Measurements from ENCODE around the gene TXNDC12. TPM values are rescaled to one million over a fixed set of nuclear protein-coding genes. Genes with fewer than 3 reads are reported as not detected.
A peak's percentile ranks its signal among the peaks of the same experiment; 100 is the strongest.
"Not testable (repeated sequence)": the region's sequence is repeated elsewhere in the genome, so short reads cannot be mapped to it uniquely, and the experiment has no call there.

TXNDC12 gene
- total RNA-seq, 4 donors from 2014 or later: 5.9 to 67.1 (median 39.1) TPM

DNA sequence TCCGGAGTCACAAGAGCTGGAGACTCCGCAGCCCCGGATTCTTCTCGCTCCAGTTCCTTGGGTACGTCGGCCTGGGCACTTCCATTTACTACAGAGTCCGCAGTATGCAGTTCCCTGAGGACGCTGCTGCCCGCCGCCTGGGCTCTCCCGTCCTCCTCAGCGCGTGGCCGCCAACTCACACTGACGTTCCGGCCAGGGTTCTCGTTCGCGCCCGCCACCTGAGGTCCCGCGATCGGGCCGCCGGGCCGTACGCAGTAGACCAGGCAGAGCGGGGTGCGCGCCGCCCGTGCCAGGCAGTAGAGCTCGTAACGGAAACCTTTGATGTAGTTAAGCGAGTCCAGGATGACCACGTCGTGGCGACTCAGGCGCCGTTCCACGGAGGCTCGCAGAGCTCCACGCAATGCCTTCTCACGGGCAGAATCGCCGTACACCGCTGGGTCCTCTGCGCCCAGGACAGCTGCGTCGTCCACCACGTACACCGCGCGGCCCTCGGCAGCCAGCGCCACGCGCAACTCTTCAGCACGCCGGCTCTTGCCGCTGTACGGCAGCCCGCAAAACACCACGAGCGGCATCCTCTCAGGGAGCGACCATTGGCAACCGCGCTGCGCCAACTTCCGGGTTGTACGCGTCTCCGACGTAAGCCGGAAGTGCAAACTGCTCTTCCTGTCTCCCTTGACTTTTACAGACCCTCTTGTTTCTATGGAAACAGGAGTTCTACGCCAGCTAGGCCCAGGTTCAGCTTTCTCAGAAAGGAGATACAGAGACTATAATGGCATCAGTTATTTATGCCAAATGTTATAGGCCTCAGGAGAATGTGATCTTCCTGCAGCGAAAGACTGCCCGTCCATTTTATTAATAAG lies 21.6 kb downstream of the TXNDC12 start, which contains the start of gene KTI12:
Gene KTI12, minus strand, starts transcription at position 621 of the 860 bp plus-strand sequence. Its CDS starts 49 bp downstream, at position 572.
- Histone ChIP-seq H3K27me3 (no peaks in the 10 kb centered on the region), H3K36me3 (no peaks in the 10 kb centered on the region), H3K9me3 (no peaks in the 10 kb centered on the region), H3K4me1 (peaks cover 0 to 7% of the 10 kb centered on the region in 2 donors), H3K27ac (peak within 1 kb of the TSS; percentile 75 to 82), H3K4me3 (peak within 1 kb of the TSS; percentile 72 to 81)
- TF ChIP-seq POLR2A (IDR thresholded peaks at IDR 0.05): peak in 1 of 2 donors; percentile 54
- TF ChIP-seq, protein P1, sequence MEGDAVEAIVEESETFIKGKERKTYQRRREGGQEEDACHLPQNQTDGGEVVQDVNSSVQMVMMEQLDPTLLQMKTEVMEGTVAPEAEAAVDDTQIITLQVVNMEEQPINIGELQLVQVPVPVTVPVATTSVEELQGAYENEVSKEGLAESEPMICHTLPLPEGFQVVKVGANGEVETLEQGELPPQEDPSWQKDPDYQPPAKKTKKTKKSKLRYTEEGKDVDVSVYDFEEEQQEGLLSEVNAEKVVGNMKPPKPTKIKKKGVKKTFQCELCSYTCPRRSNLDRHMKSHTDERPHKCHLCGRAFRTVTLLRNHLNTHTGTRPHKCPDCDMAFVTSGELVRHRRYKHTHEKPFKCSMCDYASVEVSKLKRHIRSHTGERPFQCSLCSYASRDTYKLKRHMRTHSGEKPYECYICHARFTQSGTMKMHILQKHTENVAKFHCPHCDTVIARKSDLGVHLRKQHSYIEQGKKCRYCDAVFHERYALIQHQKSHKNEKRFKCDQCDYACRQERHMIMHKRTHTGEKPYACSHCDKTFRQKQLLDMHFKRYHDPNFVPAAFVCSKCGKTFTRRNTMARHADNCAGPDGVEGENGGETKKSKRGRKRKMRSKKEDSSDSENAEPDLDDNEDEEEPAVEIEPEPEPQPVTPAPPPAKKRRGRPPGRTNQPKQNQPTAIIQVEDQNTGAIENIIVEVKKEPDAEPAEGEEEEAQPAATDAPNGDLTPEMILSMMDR (IDR thresholded peaks at IDR 0.05): no peak
- intact Hi-C loops (cut with DNase I; ENCODE audit: low total_unique reads): no loop called here
- peak; percentile 84 for DNase-seq

DNA sequence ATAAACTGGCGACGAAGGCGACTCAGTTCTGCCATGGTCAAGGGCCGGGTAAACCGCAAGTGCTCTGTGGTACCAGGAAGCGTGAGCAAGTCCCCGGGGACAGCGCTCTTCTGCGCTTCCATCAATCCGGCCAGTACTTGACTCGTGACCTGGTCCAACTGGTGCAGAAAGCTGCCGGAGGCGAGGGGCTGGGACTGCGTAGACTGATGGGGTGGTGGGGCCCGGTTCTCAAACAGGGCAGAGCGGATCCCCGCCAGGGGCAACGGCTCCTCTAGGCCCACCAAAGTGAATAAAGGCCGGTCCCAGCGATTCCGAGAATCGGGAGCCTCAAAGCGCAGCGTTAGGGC lies 22.2 kb downstream of the TXNDC12 start:
- DNase-seq: peak; percentile 19 to 25
- H3K4me1 ChIP-seq: peaks cover 0 to 7% of the 10 kb centered on the region in 2 donors
- H3K27me3 ChIP-seq: no peaks in the 10 kb centered on the region
- TF ChIP-seq, protein P1 (IDR thresholded peaks at IDR 0.05): no peak
- no peak for TF ChIP-seq POLR2A (IDR thresholded peaks at IDR 0.05)
- intact Hi-C loops (cut with DNase I; ENCODE audit: low total_unique reads): no loop called here
- peak overlapping the region; percentile 72 to 81 for H3K4me3 ChIP-seq
- no peaks in the 10 kb centered on the region for H3K36me3 ChIP-seq
- H3K9me3 ChIP-seq: no peaks in the 10 kb centered on the region
- H3K27ac ChIP-seq: peak overlapping the region; percentile 75 to 82

DNA sequence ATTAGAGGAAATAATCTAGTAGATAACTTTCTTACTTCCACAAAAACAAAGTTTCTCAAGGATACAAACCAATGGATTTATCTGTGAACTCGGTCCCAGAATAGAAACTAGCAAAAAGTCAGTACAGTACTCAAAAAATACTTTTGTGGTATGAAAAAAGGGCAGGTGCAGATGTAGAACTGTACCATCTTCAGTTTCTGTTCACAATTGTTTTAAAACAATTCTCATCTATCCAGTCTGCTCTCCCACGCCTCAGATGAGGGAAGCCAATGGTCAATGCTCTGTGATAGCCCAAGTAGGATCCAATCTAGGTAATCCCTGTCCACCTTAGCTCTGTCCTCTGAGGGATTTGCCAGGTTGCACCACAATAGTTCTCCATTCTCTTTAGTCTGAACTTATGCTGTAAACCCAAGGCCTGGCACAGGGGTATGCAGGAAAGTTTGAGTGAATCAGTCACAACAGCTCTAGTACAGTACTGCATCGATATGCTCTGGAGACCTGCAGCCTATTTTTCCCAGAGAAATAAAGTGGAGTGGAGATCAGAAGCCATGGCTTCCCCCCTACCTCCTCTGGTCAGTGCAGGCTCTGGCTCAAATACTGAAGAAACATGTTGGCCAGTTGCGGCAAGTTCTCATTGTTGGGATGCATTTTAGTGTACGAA lies 22.7 kb downstream of the TXNDC12 start:
- no peaks in the 10 kb centered on the region for H3K36me3 ChIP-seq
- H3K27me3 ChIP-seq: no peaks in the 10 kb centered on the region
- TF ChIP-seq, protein P1 (IDR thresholded peaks at IDR 0.05): no peak
- TF ChIP-seq POLR2A (IDR thresholded peaks at IDR 0.05): no peak
- intact Hi-C loops (cut with DNase I; ENCODE audit: low total_unique reads): no loop called here
- no peak for DNase-seq
- peaks cover 0 to 7% of the 10 kb centered on the region in 2 donors for H3K4me1 ChIP-seq
- H3K27ac ChIP-seq: no peak overlapping the region
- H3K4me3 ChIP-seq: peak overlapping the region; percentile 72 to 81
- no peaks in the 10 kb centered on the region for H3K9me3 ChIP-seq

DNA sequence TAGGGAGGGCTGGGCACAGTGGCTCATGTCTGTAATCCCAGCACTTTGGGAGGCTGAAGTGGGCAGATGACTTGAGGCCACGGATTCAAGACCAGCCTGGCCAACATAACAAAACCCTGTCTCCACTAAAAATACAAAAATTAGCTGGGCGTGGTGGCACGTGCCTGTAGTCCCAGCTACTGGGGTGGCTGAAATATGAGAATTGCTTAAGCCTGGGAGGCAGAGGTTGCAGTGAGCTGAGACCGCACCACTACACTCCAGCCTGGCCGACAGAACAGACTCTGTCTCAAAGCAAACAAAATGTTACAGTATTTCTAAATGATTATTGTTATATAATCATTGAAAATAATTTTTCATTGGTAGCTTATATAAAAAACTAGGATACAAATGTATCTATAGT lies 26.2 kb downstream of the TXNDC12 start:
- H3K27ac ChIP-seq; intact Hi-C loops (cut with DNase I; ENCODE audit: low total_unique reads); H3K4me3 ChIP-seq; H3K9me3 ChIP-seq; H3K4me1 ChIP-seq; DNase-seq; H3K27me3 ChIP-seq; H3K36me3 ChIP-seq: not testable (repeated sequence)

DNA sequence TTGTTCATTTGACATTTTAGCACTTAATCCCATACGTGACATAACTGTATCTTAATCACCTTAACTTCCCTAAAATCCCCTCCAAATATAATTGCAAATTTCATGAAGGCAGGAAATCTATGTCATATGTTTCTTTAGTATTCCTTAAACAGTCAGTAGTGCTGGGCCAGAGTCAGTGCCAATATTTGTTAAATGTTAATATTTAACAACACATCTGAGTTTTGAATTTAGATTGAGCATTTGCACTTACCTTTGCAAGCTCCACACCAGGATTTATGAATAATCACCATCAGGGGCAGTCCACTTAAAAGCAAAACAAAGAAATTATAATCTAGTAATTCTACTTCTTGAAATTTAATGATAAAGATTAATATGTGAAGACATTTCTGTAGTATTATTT lies 26.7 kb downstream of the TXNDC12 start:
- H3K27ac ChIP-seq: no peak overlapping the region
- no peaks in the 10 kb centered on the region for H3K36me3 ChIP-seq
- peaks cover 0 to 7% of the 10 kb centered on the region in 2 donors for H3K4me1 ChIP-seq
- H3K4me3 ChIP-seq: no peak overlapping the region
- TF ChIP-seq, protein P1 (IDR thresholded peaks at IDR 0.05): no peak
- no peak for TF ChIP-seq POLR2A (IDR thresholded peaks at IDR 0.05)
- intact Hi-C loops (cut with DNase I; ENCODE audit: low total_unique reads): no loop called here
- no peaks in the 10 kb centered on the region for H3K9me3 ChIP-seq
- no peaks in the 10 kb centered on the region for H3K27me3 ChIP-seq
- no peak for DNase-seq

All from uterus (tissue), 4 donors.